ENCODE data around the gene COMMD6.
"Not testable (repeated sequence)": the region's sequence is repeated elsewhere in the genome, so short reads cannot be mapped to it uniquely, and the experiment has no call there.

COMMD6 gene

GRCh38 chr13:75547917-75548316 lies 10.3 kb upstream of the COMMD6 start:
- Histone ChIP-seq H3K36me3 (ENCODE audit: low read depth) (peaks cover 14% of the 10 kb centered on the region), H3K4me1 (ENCODE audit: insufficient read depth, poor library complexity, severe bottlenecking) (peaks cover 16% of the 10 kb centered on the region), H3K9me3 (ENCODE audit: severe bottlenecking) (no peaks in the 10 kb centered on the region), H3K27me3 (ENCODE audit: insufficient read depth, poor library complexity, severe bottlenecking) (no peaks in the 10 kb centered on the region), H3K27ac (ENCODE audit: poor library complexity, severe bottlenecking) (no peak overlapping the region), H3K4me3 (ENCODE audit: severe bottlenecking) (no peak overlapping the region)
- no peak for DNase-seq (ENCODE audit: low spot score)
- ATAC-seq (ENCODE audit: low read depth) = no peak
- TF ChIP-seq, protein P1, sequence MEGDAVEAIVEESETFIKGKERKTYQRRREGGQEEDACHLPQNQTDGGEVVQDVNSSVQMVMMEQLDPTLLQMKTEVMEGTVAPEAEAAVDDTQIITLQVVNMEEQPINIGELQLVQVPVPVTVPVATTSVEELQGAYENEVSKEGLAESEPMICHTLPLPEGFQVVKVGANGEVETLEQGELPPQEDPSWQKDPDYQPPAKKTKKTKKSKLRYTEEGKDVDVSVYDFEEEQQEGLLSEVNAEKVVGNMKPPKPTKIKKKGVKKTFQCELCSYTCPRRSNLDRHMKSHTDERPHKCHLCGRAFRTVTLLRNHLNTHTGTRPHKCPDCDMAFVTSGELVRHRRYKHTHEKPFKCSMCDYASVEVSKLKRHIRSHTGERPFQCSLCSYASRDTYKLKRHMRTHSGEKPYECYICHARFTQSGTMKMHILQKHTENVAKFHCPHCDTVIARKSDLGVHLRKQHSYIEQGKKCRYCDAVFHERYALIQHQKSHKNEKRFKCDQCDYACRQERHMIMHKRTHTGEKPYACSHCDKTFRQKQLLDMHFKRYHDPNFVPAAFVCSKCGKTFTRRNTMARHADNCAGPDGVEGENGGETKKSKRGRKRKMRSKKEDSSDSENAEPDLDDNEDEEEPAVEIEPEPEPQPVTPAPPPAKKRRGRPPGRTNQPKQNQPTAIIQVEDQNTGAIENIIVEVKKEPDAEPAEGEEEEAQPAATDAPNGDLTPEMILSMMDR (IDR thresholded peaks at IDR 0.05; ENCODE audit: poor library complexity, severe bottlenecking) = no peak

DNA sequence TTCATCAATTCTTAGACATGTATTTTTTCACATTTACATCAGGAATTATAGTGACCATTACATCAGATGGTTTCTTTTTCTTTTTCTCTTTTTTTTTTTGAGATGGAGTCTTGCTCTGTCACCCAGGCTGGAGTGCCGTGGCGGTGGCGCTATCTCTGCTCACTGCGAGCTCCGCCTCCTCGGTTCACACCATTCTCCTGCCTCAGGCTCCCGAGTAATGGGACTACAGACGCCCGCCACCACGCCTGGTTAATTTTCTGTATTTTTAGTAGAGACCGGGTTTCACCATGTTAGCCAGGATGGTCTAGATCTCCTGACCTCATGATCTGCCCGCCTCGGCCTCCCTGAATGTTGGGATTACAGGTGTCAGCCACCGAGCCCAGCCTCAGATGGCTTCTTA lies 7.7 kb upstream of the COMMD6 start:
- H3K9me3 ChIP-seq (ENCODE audit: severe bottlenecking); H3K4me3 ChIP-seq (ENCODE audit: severe bottlenecking); H3K27me3 ChIP-seq (ENCODE audit: insufficient read depth, poor library complexity, severe bottlenecking); ATAC-seq (ENCODE audit: low read depth); H3K36me3 ChIP-seq (ENCODE audit: low read depth); DNase-seq (ENCODE audit: low spot score): not testable (repeated sequence)
- peak overlapping the region; percentile 9 for H3K27ac ChIP-seq (ENCODE audit: poor library complexity, severe bottlenecking)
- H3K4me1 ChIP-seq (ENCODE audit: insufficient read depth, poor library complexity, severe bottlenecking) = peaks cover 12% of the 10 kb centered on the region

GRCh38 chr13:75544681-75545330 lies 7.2 kb upstream of the COMMD6 start:
- Histone ChIP-seq H3K4me3 (ENCODE audit: severe bottlenecking) (no peak overlapping the region), H3K4me1 (ENCODE audit: insufficient read depth, poor library complexity, severe bottlenecking) (peaks cover 12% of the 10 kb centered on the region), H3K9me3 (ENCODE audit: severe bottlenecking) (no peaks in the 10 kb centered on the region), H3K27ac (ENCODE audit: poor library complexity, severe bottlenecking) (peak overlapping the region; percentile 9), H3K36me3 (ENCODE audit: low read depth) (no peaks in the 10 kb centered on the region), H3K27me3 (ENCODE audit: insufficient read depth, poor library complexity, severe bottlenecking) (no peaks in the 10 kb centered on the region)
- TF ChIP-seq, protein P1 (IDR thresholded peaks at IDR 0.05; ENCODE audit: poor library complexity, severe bottlenecking) = no peak
- ATAC-seq (ENCODE audit: low read depth) = peak; percentile 60
- no peak for DNase-seq (ENCODE audit: low spot score)

DNA sequence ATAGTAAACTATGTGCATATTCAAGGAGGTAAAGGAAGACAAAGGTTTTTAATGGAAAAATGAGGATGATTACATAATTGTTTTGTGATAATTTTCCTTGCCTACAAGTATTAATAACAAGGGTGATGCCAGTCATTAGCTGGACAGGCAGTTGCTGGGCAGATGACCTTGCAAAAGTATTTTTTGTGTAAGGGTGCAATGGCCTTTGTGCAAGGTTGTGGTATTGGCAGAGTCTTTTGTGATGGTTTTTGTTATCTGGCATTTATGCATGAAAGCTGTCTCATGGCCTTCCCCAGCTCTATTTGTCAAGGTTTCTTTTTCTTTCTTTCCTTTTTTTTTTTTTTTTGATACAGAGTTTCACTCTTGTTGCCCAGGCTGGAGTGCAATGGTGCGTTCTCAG lies 4.3 kb upstream of the COMMD6 start:
- H3K27me3 ChIP-seq (ENCODE audit: insufficient read depth, poor library complexity, severe bottlenecking) = no peaks in the 10 kb centered on the region
- no peaks in the 10 kb centered on the region for H3K9me3 ChIP-seq (ENCODE audit: severe bottlenecking)
- ATAC-seq (ENCODE audit: low read depth) = no peak

DNA sequence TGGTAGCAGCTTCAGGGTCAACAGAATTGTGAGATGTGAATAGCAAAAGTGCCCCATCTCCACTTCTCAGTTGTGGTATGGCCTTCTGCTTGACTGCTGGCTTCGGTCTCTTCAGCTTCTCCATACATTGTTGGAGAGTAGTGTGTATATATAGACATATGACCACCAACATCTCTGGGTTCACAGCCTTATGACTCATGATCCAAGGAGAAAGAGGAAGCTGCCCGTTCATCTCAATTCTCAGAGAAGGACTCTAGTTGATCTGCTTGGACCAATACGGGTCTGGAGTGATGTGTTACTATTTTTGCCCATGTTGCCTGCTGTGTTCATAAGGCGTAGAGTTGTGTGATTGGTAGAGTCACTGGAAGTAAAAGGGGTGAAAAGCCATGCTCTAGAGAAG lies 3.6 kb upstream of the COMMD6 start:
- TF ChIP-seq, protein P1 (IDR thresholded peaks at IDR 0.05; ENCODE audit: poor library complexity, severe bottlenecking) = no peak
- no peaks in the 10 kb centered on the region for H3K9me3 ChIP-seq (ENCODE audit: severe bottlenecking)
- H3K27ac ChIP-seq (ENCODE audit: poor library complexity, severe bottlenecking) = no peak overlapping the region
- no peaks in the 10 kb centered on the region for H3K27me3 ChIP-seq (ENCODE audit: insufficient read depth, poor library complexity, severe bottlenecking)
- no peak overlapping the region for H3K4me3 ChIP-seq (ENCODE audit: severe bottlenecking)
- no peak for DNase-seq (ENCODE audit: low spot score)
- peaks cover 10% of the 10 kb centered on the region for H3K4me1 ChIP-seq (ENCODE audit: insufficient read depth, poor library complexity, severe bottlenecking)
- H3K36me3 ChIP-seq (ENCODE audit: low read depth) = peaks cover 4% of the 10 kb centered on the region
- ATAC-seq (ENCODE audit: low read depth) = no peak

More for the DNA sequence above, 4.3 kb upstream of the COMMD6 start:
- Histone ChIP-seq H3K27ac (ENCODE audit: poor library complexity, severe bottlenecking) (no peak overlapping the region), H3K4me3 (ENCODE audit: severe bottlenecking) (no peak overlapping the region), H3K4me1 (ENCODE audit: insufficient read depth, poor library complexity, severe bottlenecking) (peaks cover 5% of the 10 kb centered on the region), H3K36me3 (ENCODE audit: low read depth) (no peaks in the 10 kb centered on the region)
- no peak for DNase-seq (ENCODE audit: low spot score)
- TF ChIP-seq, protein P1 (IDR thresholded peaks at IDR 0.05; ENCODE audit: poor library complexity, severe bottlenecking) = no peak

All from RWPE2 (cell line).